Mesodermal cell (in vitro differentiated cells): ENCODE results near the gene CAMK2D.

Source experiments
- H3K27ac ChIP-seq: 2 replicates; pipeline ENCODE4 v1.7.0; 2013; ENCODE audit warnings: mild to moderate bottlenecking, low read depth, low read length, moderate library complexity; ENCODE audit not compliant: severe bottlenecking
- H3K36me3 ChIP-seq: 2 replicates; pipeline ENCODE4 v1.7.1; 2013; ENCODE audit warnings: mild to moderate bottlenecking, low read length, moderate library complexity; ENCODE audit not compliant: control insufficient read depth, insufficient read depth
- H3K4me1 ChIP-seq: one replicate; pipeline ENCODE4 v1.7.1; 2013; ENCODE audit warnings: mild to moderate bottlenecking, low read length; ENCODE audit not compliant: insufficient read depth, control insufficient read depth, poor library complexity, severe bottlenecking
- H3K4me3 ChIP-seq: 2 replicates; pipeline ENCODE4 v1.7.0; 2013; ENCODE audit warnings: low read length, control low read depth, mild to moderate bottlenecking; ENCODE audit not compliant: insufficient read depth, poor library complexity, severe bottlenecking; ENCODE audit errors: extremely low read depth
- H3K9me3 ChIP-seq: 2 replicates; pipeline ENCODE4 v1.7.1; 2013; ENCODE audit warnings: mild to moderate bottlenecking, low read length, moderate library complexity; ENCODE audit not compliant: control insufficient read depth
- WGBS, 2 experiments: methylation state at CpG; one replicate each; pipeline ENCODE4 v1.1.5; 2013; ENCODE audit warnings: missing lambda C conversion rate in 2 of 2; ENCODE audit not compliant: insufficient coverage in 2 of 2; 5-methylcytosine and 5-hydroxymethylcytosine counted together

The CAMK2D gene

GRCh38 chr4:113684534-113685091 lies 76.9 kb downstream of the CAMK2D start:
- 100% methylated on average over 2 of the region's 2 CpGs; no CpG with 5 or more reads in 1 of the 2 experiments for WGBS, 2 experiments
- no peaks in the 10 kb centered on the region for H3K4me1 ChIP-seq

GRCh38 chr4:113682730-113683537 lies 78.6 kb downstream of the CAMK2D start:
- Histone ChIP-seq H3K4me3 (no peak overlapping the region), H3K9me3 (peaks cover 4% of the 10 kb centered on the region), H3K36me3 (no peaks in the 10 kb centered on the region), H3K27ac (no peak overlapping the region), H3K4me1 (no peaks in the 10 kb centered on the region)
- WGBS, 2 experiments: 100% methylated on average over 1 of the region's 4 CpGs; no CpG with 5 or more reads in 1 of the 2 experiments

More at GRCh38 chr4:113684534-113685091, 76.9 kb downstream of the CAMK2D start:
- peaks cover 4% of the 10 kb centered on the region for H3K9me3 ChIP-seq
- H3K36me3 ChIP-seq: no peaks in the 10 kb centered on the region
- H3K4me3 ChIP-seq: no peak overlapping the region
- no peak overlapping the region for H3K27ac ChIP-seq

GRCh38 chr4:113678641-113679040 lies 82.9 kb downstream of the CAMK2D start:
- Histone ChIP-seq H3K27ac (no peak overlapping the region), H3K4me3 (no peak overlapping the region), H3K9me3 (peaks cover 4% of the 10 kb centered on the region), H3K36me3 (peaks cover 5% of the 10 kb centered on the region), H3K4me1 (no peaks in the 10 kb centered on the region)

- no peak overlapping the region for H3K27ac ChIP-seq
- WGBS, 2 experiments: 96 to 100% methylated on average over 2 to 3 of the region's 4 CpGs
- peaks cover 5% of the 10 kb centered on the region for H3K36me3 ChIP-seq
- peaks cover 4% of the 10 kb centered on the region for H3K9me3 ChIP-seq
- no peak overlapping the region for H3K4me3 ChIP-seq
- no peaks in the 10 kb centered on the region for H3K4me1 ChIP-seq
Measured at GRCh38 chr4:113677325-113677724, 84.2 kb downstream of the CAMK2D start.

GRCh38 chr4:113675731-113676697 lies 85.5 kb downstream of the CAMK2D start:
- Histone ChIP-seq H3K36me3 (peaks cover 5% of the 10 kb centered on the region), H3K4me1 (no peaks in the 10 kb centered on the region), H3K9me3 (peaks cover under 1% of the 10 kb centered on the region), H3K4me3 (no peak overlapping the region), H3K27ac (no peak overlapping the region)
- WGBS, 2 experiments: 89 to 90% methylated on average over 2 of the region's 2 CpGs

GRCh38 chr4:113674733-113675132 lies 86.8 kb downstream of the CAMK2D start:
- Histone ChIP-seq H3K4me1 (no peaks in the 10 kb centered on the region), H3K27ac (no peak overlapping the region), H3K4me3 (no peak overlapping the region), H3K36me3 (peaks cover 5% of the 10 kb centered on the region), H3K9me3 (no peaks in the 10 kb centered on the region)
- WGBS, 2 experiments: 90 to 100% methylated on average over 1 to 2 of the region's 2 CpGs

- WGBS, 2 experiments: 100% methylated on average over 1 of the region's 1 CpG
- H3K4me1 ChIP-seq: no peaks in the 10 kb centered on the region
- peaks cover 10% of the 10 kb centered on the region for H3K36me3 ChIP-seq
- H3K27ac ChIP-seq: no peak overlapping the region
- H3K9me3 ChIP-seq: no peaks in the 10 kb centered on the region
- no peak overlapping the region for H3K4me3 ChIP-seq
Measured at GRCh38 chr4:113674251-113674650, 87.3 kb downstream of the CAMK2D start.

GRCh38 chr4:113673450-113673849 lies 88.1 kb downstream of the CAMK2D start:
- Histone ChIP-seq H3K9me3 (no peaks in the 10 kb centered on the region), H3K4me3 (no peak overlapping the region), H3K36me3 (peaks cover 10% of the 10 kb centered on the region), H3K4me1 (no peaks in the 10 kb centered on the region), H3K27ac (no peak overlapping the region)
- WGBS, 2 experiments: 89 to 92% methylated on average over 2 of the region's 2 CpGs

- Histone ChIP-seq H3K36me3 (peaks cover 4% of the 10 kb centered on the region), H3K9me3 (no peaks in the 10 kb centered on the region), H3K27ac (no peak overlapping the region), H3K4me1 (no peaks in the 10 kb centered on the region), H3K4me3 (no peak overlapping the region)
- 100% methylated on average over 6 of the region's 8 CpGs for WGBS, 2 experiments
Measured at GRCh38 chr4:113666386-113667114, 95.0 kb downstream of the CAMK2D start.

- 80 to 83% methylated on average over 1 of the region's 1 CpG for WGBS, 2 experiments
- H3K4me1 ChIP-seq: no peaks in the 10 kb centered on the region
- H3K27ac ChIP-seq: no peak overlapping the region
- H3K9me3 ChIP-seq: no peaks in the 10 kb centered on the region
- H3K4me3 ChIP-seq: no peak overlapping the region
- peaks cover 9% of the 10 kb centered on the region for H3K36me3 ChIP-seq
Measured at GRCh38 chr4:113665036-113665435, 96.5 kb downstream of the CAMK2D start.
